Activated CD8-positive, alpha-beta T cell treated with anti-CD3 and anti-CD28 coated beads for 36 hours (primary cell): ENCODE data around the gene ZBTB9. TPM values are rescaled to one million over a fixed set of nuclear protein-coding genes. Genes with fewer than 3 reads are reported as not detected.

ENCODE experiments used
- ATAC-seq: fragments of 200-7000 bp; cut with Tn5 transposase; one replicate; pipeline ENCODE4 v1.10.0; 2021; ENCODE audit warnings: mild to moderate bottlenecking, moderate library complexity
- CTCF ChIA-PET: fragments of 350-600 bp; sonication (Branson Sonifier 250); formaldehyde crosslinking; loops from one replicate; lab custom pipeline; 2021; ENCODE audit warnings: antibody characterized with exemption; lab: Charles Lee
- POLR2A ChIA-PET: fragments of 350-600 bp; sonication (Branson Sonifier 250); formaldehyde crosslinking; loops from one replicate; lab custom pipeline; 2021; ENCODE audit warnings: antibody characterized with exemption; lab: Charles Lee
- DNase-seq: peaks from one replicate; pipeline ENCODE4 v3.0.0-alpha.2; 2020
- H3K27ac Mint-ChIP-seq: one replicate; pipeline ENCODE4 v1.8.0; 2021; ENCODE audit warnings: mild to moderate bottlenecking, mixed read lengths
- H3K27me3 Mint-ChIP-seq: one replicate; pipeline ENCODE4 v1.8.0; 2021; ENCODE audit warnings: mixed read lengths
- H3K36me3 Mint-ChIP-seq: one replicate; pipeline ENCODE4 v1.8.0; 2021; ENCODE audit warnings: low read depth, mixed read lengths
- H3K4me1 Mint-ChIP-seq: one replicate; pipeline ENCODE4 v1.8.0; 2021; ENCODE audit warnings: low read depth, mixed read lengths
- H3K4me3 Mint-ChIP-seq: one replicate; pipeline ENCODE4 v1.8.0; 2021; ENCODE audit warnings: mild to moderate bottlenecking, moderate library complexity, mixed read lengths
- H3K9me3 Mint-ChIP-seq: one replicate; pipeline ENCODE4 v1.8.0; 2021; ENCODE audit warnings: mixed read lengths
- intact Hi-C: fragments of 100-400 bp; cut with micrococcal nuclease; formaldehyde crosslinking; loops from one replicate; pipeline ENCODE4 v1.10.0; 2022
- total RNA-seq, 2 experiments: library from RNA; stranded (reverse); gene quantifications; one replicate each; pipeline ENCODE4 v1.2.3, GENCODE V29; 2021
- TF ChIP-seq, protein P1 (sequence below): fragments of 200-600 bp; IDR thresholded peaks from one replicate; pipeline ENCODE4 v1.8.0; 2022; ENCODE audit warnings: antibody characterized with exemption, mild to moderate bottlenecking

Gene ZBTB9
- total RNA-seq, 2 experiments from 2014 or later = 7.8 to 8.7 TPM

- intact Hi-C loops = loop anchor here (10.0 kb wide), 1 partner anchor 155 kb away; no protein-coding TSS in a partner anchor
- POLR2A ChIA-PET = interaction anchor here (0.7 to 5.4 kb wide), 10 partner anchors 10 to 172 kb away, joined by 3 to 46 read pairs (median 4); partner anchors contain the start of genes B3GALT4, KIFC1 and ZBTB22
- no peaks in the 10 kb centered on the region for H3K9me3 Mint-ChIP-seq
- TF ChIP-seq, protein P1, sequence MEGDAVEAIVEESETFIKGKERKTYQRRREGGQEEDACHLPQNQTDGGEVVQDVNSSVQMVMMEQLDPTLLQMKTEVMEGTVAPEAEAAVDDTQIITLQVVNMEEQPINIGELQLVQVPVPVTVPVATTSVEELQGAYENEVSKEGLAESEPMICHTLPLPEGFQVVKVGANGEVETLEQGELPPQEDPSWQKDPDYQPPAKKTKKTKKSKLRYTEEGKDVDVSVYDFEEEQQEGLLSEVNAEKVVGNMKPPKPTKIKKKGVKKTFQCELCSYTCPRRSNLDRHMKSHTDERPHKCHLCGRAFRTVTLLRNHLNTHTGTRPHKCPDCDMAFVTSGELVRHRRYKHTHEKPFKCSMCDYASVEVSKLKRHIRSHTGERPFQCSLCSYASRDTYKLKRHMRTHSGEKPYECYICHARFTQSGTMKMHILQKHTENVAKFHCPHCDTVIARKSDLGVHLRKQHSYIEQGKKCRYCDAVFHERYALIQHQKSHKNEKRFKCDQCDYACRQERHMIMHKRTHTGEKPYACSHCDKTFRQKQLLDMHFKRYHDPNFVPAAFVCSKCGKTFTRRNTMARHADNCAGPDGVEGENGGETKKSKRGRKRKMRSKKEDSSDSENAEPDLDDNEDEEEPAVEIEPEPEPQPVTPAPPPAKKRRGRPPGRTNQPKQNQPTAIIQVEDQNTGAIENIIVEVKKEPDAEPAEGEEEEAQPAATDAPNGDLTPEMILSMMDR = no peak
- H3K27ac Mint-ChIP-seq = peak within 1 kb of the TSS; percentile 100
- ATAC-seq (no peak), DNase-seq (peak; percentile 74)
- H3K27me3 Mint-ChIP-seq = no peaks in the 10 kb centered on the region
- H3K4me1 Mint-ChIP-seq = peaks cover 62% of the 10 kb centered on the region
- H3K4me3 Mint-ChIP-seq = peak within 1 kb of the TSS; percentile 98
- peaks cover 38% of the 10 kb centered on the region for H3K36me3 Mint-ChIP-seq
- CTCF ChIA-PET = interaction anchor here (1.0 to 1.1 kb wide), 2 partner anchors 11 to 151 kb away, joined by 4 to 5 read pairs; no protein-coding TSS in a partner anchor
Observed at GRCh38 chr6:33419580-33420490, 34.5 kb upstream of the ZBTB9 start, which contains the start of gene SYNGAP1. Gene SYNGAP1, plus strand, starts transcription at chr6:33420065. Its CDS starts 200 bp downstream, at chr6:33420265.

DNA sequence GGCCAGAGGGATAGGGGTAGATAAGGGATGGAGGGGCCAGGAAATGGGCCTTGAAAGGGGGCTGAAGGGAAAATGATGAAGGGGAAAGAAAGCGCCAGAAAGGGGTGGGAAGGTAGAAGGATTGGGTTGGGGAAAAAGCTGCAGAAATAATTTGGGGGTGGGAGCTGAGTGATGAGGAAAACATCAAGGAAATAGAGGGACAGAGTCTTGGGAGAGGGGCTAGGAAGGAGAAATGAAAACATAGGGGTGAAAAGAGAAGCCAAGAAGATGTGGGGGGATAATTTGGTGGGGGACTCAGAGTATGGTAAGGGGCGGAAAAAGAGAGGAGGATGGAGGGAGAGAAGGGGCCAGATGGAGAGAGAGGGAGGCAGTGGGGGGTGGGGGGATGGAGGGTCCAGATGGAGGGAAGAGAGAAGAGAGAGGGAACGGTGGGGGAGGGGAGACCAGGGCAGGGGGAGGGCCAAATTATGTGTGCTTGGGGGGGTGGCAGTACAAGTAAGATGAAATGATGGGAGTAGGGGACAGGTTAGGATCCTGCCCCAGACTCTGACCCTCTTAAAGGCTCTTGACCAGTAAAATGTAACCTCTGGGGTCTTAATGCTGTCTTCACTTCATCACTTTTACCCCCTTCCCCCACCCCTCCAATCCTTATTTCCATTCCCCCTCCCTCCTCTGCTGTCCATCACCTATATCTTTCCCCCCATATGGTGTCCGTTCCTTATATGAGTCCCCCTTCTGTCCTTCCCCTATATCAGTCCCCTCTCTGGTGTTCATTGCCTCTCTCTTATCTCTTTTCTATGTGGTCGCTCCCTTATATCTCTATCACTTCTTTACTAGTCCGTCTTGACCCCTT lies 33.7 kb upstream of the ZBTB9 start:
- intact Hi-C loops = loop anchor here (10.0 kb wide), 1 partner anchor 154 kb away; no protein-coding TSS in a partner anchor
- no peaks in the 10 kb centered on the region for H3K9me3 Mint-ChIP-seq
- CTCF ChIA-PET = no interaction called here

GRCh38 chr6:33421344-33421643 lies 33.1 kb upstream of the ZBTB9 start:
- intact Hi-C loops = loop anchor here (10.0 kb wide), 1 partner anchor 154 kb away; no protein-coding TSS in a partner anchor
- no peak for DNase-seq
- Mint-ChIP-seq H3K27ac (no peak overlapping the region), H3K4me3 (peak overlapping the region; percentile 43), H3K4me1 (peaks cover 52% of the 10 kb centered on the region), H3K36me3 (peaks cover 31% of the 10 kb centered on the region), H3K9me3 (no peaks in the 10 kb centered on the region), H3K27me3 (no peaks in the 10 kb centered on the region)
- ChIA-PET POLR2A (no interaction called here), CTCF (no interaction called here)
- TF ChIP-seq, protein P1 = no peak
- ATAC-seq = no peak

More for the DNA sequence above, 33.7 kb upstream of the ZBTB9 start:
- POLR2A ChIA-PET = no interaction called here
- Mint-ChIP-seq H3K4me1 (peaks cover 58% of the 10 kb centered on the region), H3K36me3 (peaks cover 36% of the 10 kb centered on the region), H3K27me3 (no peaks in the 10 kb centered on the region), H3K4me3 (peak overlapping the region; percentile 64), H3K27ac (no peak overlapping the region)
- TF ChIP-seq, protein P1 = no peak
- DNase-seq = no peak
- no peak for ATAC-seq

DNA sequence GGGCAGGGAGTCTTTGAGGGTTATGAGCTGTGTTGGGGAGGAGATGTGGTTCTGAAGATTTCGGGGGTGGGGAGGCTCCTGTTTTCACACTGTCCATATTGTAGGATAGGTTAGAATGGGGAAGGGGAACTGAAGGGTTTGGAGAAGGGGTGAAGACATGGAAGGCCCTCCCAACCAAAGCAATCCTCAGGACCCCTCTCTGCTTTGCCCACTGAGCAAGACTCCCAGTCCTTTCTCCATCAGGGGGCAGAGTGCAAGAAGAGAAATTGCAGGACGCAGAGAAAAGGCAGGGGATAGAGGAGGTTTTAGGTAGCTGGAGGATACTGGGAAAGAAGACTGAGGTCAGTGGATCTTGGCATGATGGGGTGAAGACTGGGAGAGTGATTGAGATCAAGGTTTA lies 30.6 kb upstream of the ZBTB9 start:
- peak overlapping the region; percentile 90 for H3K27ac Mint-ChIP-seq
- TF ChIP-seq, protein P1 = no peak
- H3K9me3 Mint-ChIP-seq = no peaks in the 10 kb centered on the region
- CTCF ChIA-PET = no interaction called here
- POLR2A ChIA-PET = interaction anchor here (0.8 to 1.1 kb wide), 3 partner anchors 23 to 124 kb away, joined by 3 to 5 read pairs (median 3); partner anchors contain the start of gene ZBTB9
- ATAC-seq = no peak
- H3K36me3 Mint-ChIP-seq = peaks cover 22% of the 10 kb centered on the region
- H3K4me1 Mint-ChIP-seq = peaks cover 54% of the 10 kb centered on the region
- intact Hi-C loops = loop anchor here (10.0 kb wide), 1 partner anchor 151 kb away; no protein-coding TSS in a partner anchor
- H3K27me3 Mint-ChIP-seq = no peaks in the 10 kb centered on the region
- no peak for DNase-seq
- peak overlapping the region; percentile 84 for H3K4me3 Mint-ChIP-seq
